Fibroblast of upper back skin (primary cell): ENCODE data around the gene SMIM24.

Source experiments
- DNase-seq: peaks from one replicate; pipeline ENCODE4 v3.0.0-alpha.2; 2013

SMIM24 gene

DNA sequence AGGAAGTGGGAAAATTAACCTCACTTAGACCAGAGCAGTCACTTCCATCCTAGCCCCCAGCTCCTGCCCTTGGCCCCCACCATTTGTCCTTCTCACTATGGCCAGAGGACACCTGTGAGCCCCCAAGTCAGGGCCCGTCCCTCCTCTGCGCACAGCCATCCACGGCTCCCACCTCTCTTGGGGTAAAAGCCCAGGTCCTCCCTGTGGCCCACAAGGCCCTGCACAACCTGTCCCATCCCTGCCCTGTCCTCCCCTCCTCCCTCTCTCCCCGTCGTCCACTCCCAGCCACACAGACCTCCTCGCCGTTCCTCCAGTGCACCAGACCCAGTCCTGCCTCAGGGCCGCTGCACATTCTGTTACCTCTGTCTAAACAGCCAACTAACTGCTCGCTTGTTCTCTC is 53.9 kb downstream of the SMIM24 start:
- DNase-seq, result no peak
